GM20000 (cell line): ENCODE measurements around the gene SSC4D.
A peak's percentile ranks its signal among the peaks of the same experiment; 100 is the strongest.
"Not testable (repeated sequence)": the region's sequence is repeated elsewhere in the genome, so short reads cannot be mapped to it uniquely, and the experiment has no call there.

Experiments used
- DNase-seq: peaks from one replicate; pipeline ENCODE4 v3.0.0; 2012; ENCODE audit warnings: low spot score
- CTCF ChIP-seq: IDR thresholded peaks from 2 replicates; pipeline ENCODE4 v1.5.1; 2012; ENCODE audit warnings: mild to moderate bottlenecking, control low read depth; ENCODE audit errors: extremely low read depth, missing control alignments

SSC4D gene

GRCh38 chr7:76409537-76409936 is at the start of gene SSC4D:
SSC4D (minus strand) TSS chr7:76409697; CDS start chr7:76404439, 5,258 bp downstream.
- no peak for TF ChIP-seq CTCF
- DNase-seq = no peak

GRCh38 chr7:76458504-76458903 is 49.0 kb upstream of the SSC4D start:
- not testable (repeated sequence) for DNase-seq

GRCh38 chr7:76457017-76457416 is 47.5 kb upstream of the SSC4D start:
- DNase-seq = not testable (repeated sequence)

GRCh38 chr7:76445577-76446008 is 36.1 kb upstream of the SSC4D start:
- DNase-seq = not testable (repeated sequence)

- not testable (repeated sequence) for DNase-seq
These were observed 34.3 kb upstream of the SSC4D start for GRCh38 chr7:76443846-76444245.

- not testable (repeated sequence) for DNase-seq
These were observed 33.4 kb upstream of the SSC4D start for GRCh38 chr7:76442664-76443446.

GRCh38 chr7:76441792-76442191 is 32.3 kb upstream of the SSC4D start:
- DNase-seq = not testable (repeated sequence)

- DNase-seq = not testable (repeated sequence)
These were observed 30.9 kb upstream of the SSC4D start for GRCh38 chr7:76440404-76440803.

GRCh38 chr7:76439120-76439888 is 29.8 kb upstream of the SSC4D start:
- DNase-seq = not testable (repeated sequence)

- DNase-seq = not testable (repeated sequence)
- peak; percentile 59 for TF ChIP-seq CTCF
These were observed 28.4 kb upstream of the SSC4D start for GRCh38 chr7:76437873-76438272.

- no peak for DNase-seq
- no peak for TF ChIP-seq CTCF
These were observed 21.3 kb upstream of the SSC4D start for GRCh38 chr7:76430836-76431235.

- no peak for DNase-seq
- TF ChIP-seq CTCF = no peak
These were observed 20.7 kb upstream of the SSC4D start for GRCh38 chr7:76430211-76430610.
